GM23338 (cell line): ENCODE measurements around the gene SH2D2A. TPM values are rescaled to one million over a fixed set of nuclear protein-coding genes. Genes with fewer than 3 reads are reported as not detected.

Experiments
- ATAC-seq: fragments of 200-7000 bp; cut with Tn5 transposase; 3 replicates; pipeline ENCODE4 v1.9.1; 2020
- DNase-seq: peaks from one replicate; pipeline ENCODE4 v3.0.0-alpha.2; 2015; ENCODE audit warnings: low spot score
- H2AFZ ChIP-seq: fragments of 200-600 bp; sonication (generic); 2 replicates; pipeline ENCODE4 v1.8.0; 2016; ENCODE audit warnings: antibody characterized with exemption, mild to moderate bottlenecking, moderate library complexity
- H3F3A ChIP-seq: fragments of 200-600 bp; sonication (generic); replicated peaks from 2 replicates; pipeline ENCODE4 v1.8.0; 2017; ENCODE audit warnings: antibody characterized with exemption, mixed run types, low read depth
- H3K27ac ChIP-seq: fragments of 200-600 bp; sonication (generic); 2 replicates; pipeline ENCODE4 v1.6.1; 2016; ENCODE audit warnings: low read depth
- H3K27me3 ChIP-seq: fragments of 200-600 bp; sonication (generic); 2 replicates; pipeline ENCODE4 v1.8.0; 2016; ENCODE audit warnings: mild to moderate bottlenecking, mixed run types, moderate library complexity; ENCODE audit not compliant: insufficient read depth
- H3K36me3 ChIP-seq: fragments of 200-600 bp; sonication (generic); 2 replicates; pipeline ENCODE4 v1.8.0; 2016; ENCODE audit warnings: mild to moderate bottlenecking; ENCODE audit not compliant: insufficient read depth
- H3K4me1 ChIP-seq: fragments of 200-600 bp; sonication (generic); 2 replicates; pipeline ENCODE4 v1.8.0; 2016; ENCODE audit warnings: mild to moderate bottlenecking, moderate library complexity; ENCODE audit not compliant: insufficient read depth
- H3K4me2 ChIP-seq: fragments of 200-600 bp; sonication (generic); 2 replicates; pipeline ENCODE4 v1.7.1; 2017; ENCODE audit warnings: mixed run types
- H3K4me3 ChIP-seq: fragments of 200-600 bp; sonication (generic); 2 replicates; pipeline ENCODE4 v1.6.1; 2016; ENCODE audit warnings: mixed run types
- H3K79me2 ChIP-seq: fragments of 200-600 bp; sonication (generic); replicated peaks from 2 replicates; pipeline ENCODE4 v1.8.0; 2017; ENCODE audit warnings: mild to moderate bottlenecking; ENCODE audit not compliant: insufficient read depth
- H3K9me2 ChIP-seq: fragments of 200-600 bp; sonication (generic); 2 replicates; pipeline ENCODE4 v1.8.0; 2017; ENCODE audit not compliant: insufficient read depth
- H4K20me1 ChIP-seq: fragments of 200-600 bp; sonication (generic); replicated peaks from 2 replicates; pipeline ENCODE4 v1.8.0; 2017; ENCODE audit warnings: mild to moderate bottlenecking; ENCODE audit not compliant: insufficient read depth
- H3K27ac Mint-ChIP-seq: 2 replicates; pipeline ENCODE4 v1.8.0; 2020; ENCODE audit warnings: inconsistent platforms, mild to moderate bottlenecking, moderate library complexity, mixed read lengths
- H3K27me3 Mint-ChIP-seq: 3 replicates; pipeline ENCODE4 v1.8.0; 2022; ENCODE audit warnings: low read depth, mild to moderate bottlenecking, moderate library complexity, mixed read lengths, inconsistent platforms; ENCODE audit not compliant: insufficient read depth, poor library complexity
- H3K36me3 Mint-ChIP-seq: 3 replicates; pipeline ENCODE4 v1.8.0; 2021; ENCODE audit warnings: low read depth, mild to moderate bottlenecking, inconsistent platforms, moderate library complexity, mixed read lengths
- H3K4me1 Mint-ChIP-seq: 3 replicates; pipeline ENCODE4 v1.8.0; 2020; ENCODE audit warnings: mild to moderate bottlenecking, inconsistent platforms, mixed read lengths
- H3K4me3 Mint-ChIP-seq: 3 replicates; pipeline ENCODE4 v1.8.0; 2021; ENCODE audit warnings: moderate library complexity, mild to moderate bottlenecking, inconsistent platforms, mixed read lengths
- H3K9me3 Mint-ChIP-seq: 3 replicates; pipeline ENCODE4 v1.8.0; 2020; ENCODE audit warnings: moderate library complexity, mild to moderate bottlenecking, inconsistent platforms, mixed read lengths
- CREB1 ChIP-seq: fragments of 250-450 bp; sonication (Bioruptor Pico); IDR thresholded peaks from 2 replicates; pipeline ENCODE4 v1.5.0; 2020; ENCODE audit warnings: low read depth, mild to moderate bottlenecking, moderate library complexity
- CTCF ChIP-seq, 2 experiments: fragments of 200-600 bp in 1 of 2; sonication (generic) in 1 of 2; conservative IDR thresholded peaks; 2 replicates each; pipeline versions ENCODE4 v1.5.1 to v1.6.1; 2016 to 2017; ENCODE audit warnings: antibody characterized with exemption in 2 of 2, low read depth in 2 of 2, mild to moderate bottlenecking in 2 of 2, moderate library complexity in 1 of 2
- ETS1 ChIP-seq: IDR thresholded peaks from 2 replicates; pipeline ENCODE4 v1.6.1; 2016; ENCODE audit warnings: antibody characterized with exemption
- EZH2 ChIP-seq: fragments of 200-600 bp; sonication (generic); IDR thresholded peaks from one replicate; pipeline ENCODE4 v1.8.0; 2017; ENCODE audit warnings: antibody characterized with exemption, mild to moderate bottlenecking, low read depth; ENCODE audit not compliant: unreplicated experiment
- EZH2phosphoT487 ChIP-seq: fragments of 200-600 bp; sonication (generic); IDR thresholded peaks from one replicate; pipeline ENCODE4 v1.8.1; 2018; ENCODE audit warnings: antibody characterized with exemption; ENCODE audit not compliant: unreplicated experiment
- JUNB ChIP-seq: IDR thresholded peaks from one replicate; pipeline ENCODE4 v1.6.1; 2016; ENCODE audit warnings: antibody characterized with exemption; ENCODE audit not compliant: unreplicated experiment
- POLR2AphosphoS5 ChIP-seq: IDR thresholded peaks from 2 replicates; pipeline ENCODE4 v1.6.1; 2016; ENCODE audit warnings: antibody characterized with exemption, low read depth
- REST ChIP-seq: IDR thresholded peaks from one replicate; pipeline ENCODE4 v1.6.1; 2018; ENCODE audit warnings: antibody characterized with exemption; ENCODE audit not compliant: unreplicated experiment
- ZNF114 ChIP-seq: fragments of 250-450 bp; sonication (Bioruptor Pico); IDR thresholded peaks from 2 replicates; pipeline ENCODE4 v1.5.0; 2020; ENCODE audit warnings: mild to moderate bottlenecking, moderate library complexity
- ZNF331 ChIP-seq: fragments of 250-450 bp; sonication (Bioruptor Pico); IDR thresholded peaks from 2 replicates; pipeline ENCODE4 v1.5.0; 2020; ENCODE audit warnings: low read depth, mild to moderate bottlenecking, moderate library complexity
- polyA plus RNA-seq: library from polyadenylated mRNA; unstranded; fragments of >200 nt; fragmentation: Nextera tagmentation; extraction: Ambion mirVana; gene quantifications from 2 replicates; pipeline ENCODE4 v1.2.1, GENCODE V29; 2016
- total RNA-seq: library from RNA; depleted of rRNA; stranded (reverse); fragments of >200 nt; shearing (Covaris generic); gene quantifications from 2 replicates; pipeline ENCODE4 v1.2.3, GENCODE V29; 2014

The SH2D2A gene
- total and polyA plus RNA-seq, 2 experiments from 2014 or later: 5.5 to 11.5 TPM

GRCh38 chr1:156813750-156814570, 2.7 kb downstream of the SH2D2A start:
- no peaks in the 10 kb centered on the region; the same call in 2 of the 3 replicates for H3K36me3 Mint-ChIP-seq
- peak overlapping the region; percentile 98 for H2AFZ ChIP-seq
- no peak overlapping the region for H3K27ac ChIP-seq
- peaks cover 31% of the 10 kb centered on the region for H3K4me1 Mint-ChIP-seq
- H3F3A ChIP-seq: 0 out of 2 replicates have a peak, but pooled peaks cover 14% of the 10 kb centered on the region
- DNase-seq (peak; percentile 94), ATAC-seq (peak; percentile 87)
- H3K27me3 ChIP-seq: peaks cover 49% of the 10 kb centered on the region
- no peaks in the 10 kb centered on the region for H3K9me2 ChIP-seq
- peak overlapping the region; percentile 64 for H3K4me3 ChIP-seq
- H3K4me1 ChIP-seq: peaks cover 15% of the 10 kb centered on the region
- peak overlapping the region; percentile 90 for H3K4me2 ChIP-seq
- TF ChIP-seq EZH2 (peak; percentile 38), POLR2AphosphoS5 (peak; percentile 92), CTCF (conservative IDR thresholded peaks at IDR 0.05; ENCODE audit: low read depth in 2 of 2) (peak; percentile 31 to 47; a peak in 3 of 4 replicates), EZH2phosphoT487 (no peak)
- H3K4me3 Mint-ChIP-seq: peak overlapping the region; percentile 67
- peaks cover 4% of the 10 kb centered on the region; the same call in 1 of the 2 replicates for H4K20me1 ChIP-seq
- no peaks in the 10 kb centered on the region for H3K79me2 ChIP-seq
- H3K9me3 Mint-ChIP-seq: no peaks in the 10 kb centered on the region
- H3K36me3 ChIP-seq: no peaks in the 10 kb centered on the region
- peaks cover 47% of the 10 kb centered on the region for H3K27me3 Mint-ChIP-seq
- no peak overlapping the region for H3K27ac Mint-ChIP-seq

GRCh38 chr1:156813298-156813697, 3.4 kb downstream of the SH2D2A start:
- H3F3A ChIP-seq: 0 out of 2 replicates have a peak, but pooled peaks cover 14% of the 10 kb centered on the region
- Mint-ChIP-seq H3K4me1 (peaks cover 31% of the 10 kb centered on the region), H3K27me3 (peaks cover 49% of the 10 kb centered on the region), H3K4me3 (peak overlapping the region; percentile 67), H3K27ac (no peak overlapping the region), H3K36me3 (no peaks in the 10 kb centered on the region; the same call in 2 of the 3 replicates), H3K9me3 (no peaks in the 10 kb centered on the region)
- H3K27me3 ChIP-seq: peaks cover 49% of the 10 kb centered on the region
- DNase-seq (no peak), ATAC-seq (no peak)
- peaks cover 15% of the 10 kb centered on the region for H3K4me1 ChIP-seq
- no peak overlapping the region for H3K27ac ChIP-seq
- no peaks in the 10 kb centered on the region for H3K36me3 ChIP-seq
- H4K20me1 ChIP-seq: peaks cover 4% of the 10 kb centered on the region; the same call in 1 of the 2 replicates
- H3K4me2 ChIP-seq: peak overlapping the region; percentile 90
- no peaks in the 10 kb centered on the region for H3K9me2 ChIP-seq
- no peaks in the 10 kb centered on the region for H3K79me2 ChIP-seq
- peak overlapping the region; percentile 64 for H3K4me3 ChIP-seq
- peak overlapping the region; percentile 98 for H2AFZ ChIP-seq
- TF ChIP-seq ETS1 (no peak), REST (no peak), EZH2 (no peak), JUNB (no peak), EZH2phosphoT487 (no peak), CREB1 (CRISPR knock-in tag) (no peak), ZNF114 (CRISPR knock-in tag) (no peak), POLR2AphosphoS5 (no peak), CTCF (conservative IDR thresholded peaks at IDR 0.05; ENCODE audit: low read depth in 2 of 2) (no peak), ZNF331 (no peak)
